NCI-H2029 (cell line): ENCODE data around the gene FCRLB.
A peak's percentile ranks its signal among the peaks of the same experiment; 100 is the strongest.
"Not testable (repeated sequence)": the region's sequence is repeated elsewhere in the genome, so short reads cannot be mapped to it uniquely, and the experiment has no call there.

ENCODE experiments used
- DNase-seq: peaks from one replicate; lab custom pipeline; 2025; lab: John Stamatoyannopoulos, UW

The FCRLB gene

GRCh38 chr1:161740921-161741320 lies 19.6 kb downstream of the FCRLB start:
- no peak for DNase-seq

DNA sequence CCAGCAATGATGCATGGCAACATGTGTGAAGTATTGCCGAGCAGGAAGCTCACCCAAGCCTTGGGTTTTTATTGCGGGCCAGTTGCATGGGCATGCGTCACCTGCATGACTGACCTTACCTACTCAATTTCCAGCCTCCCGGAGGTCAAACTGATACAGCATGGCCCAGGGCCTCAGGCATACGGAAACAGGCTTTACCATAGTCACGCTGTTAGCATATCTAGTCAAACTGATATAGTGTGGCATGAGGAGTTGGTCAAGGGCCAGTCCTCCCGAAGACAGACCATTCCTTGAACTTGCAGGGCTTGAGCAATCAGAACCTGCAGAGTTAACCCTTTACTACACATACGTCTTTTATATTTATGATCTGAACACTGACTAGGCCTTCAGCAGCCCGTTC lies 21.9 kb downstream of the FCRLB start:
- no peak for DNase-seq

DNA sequence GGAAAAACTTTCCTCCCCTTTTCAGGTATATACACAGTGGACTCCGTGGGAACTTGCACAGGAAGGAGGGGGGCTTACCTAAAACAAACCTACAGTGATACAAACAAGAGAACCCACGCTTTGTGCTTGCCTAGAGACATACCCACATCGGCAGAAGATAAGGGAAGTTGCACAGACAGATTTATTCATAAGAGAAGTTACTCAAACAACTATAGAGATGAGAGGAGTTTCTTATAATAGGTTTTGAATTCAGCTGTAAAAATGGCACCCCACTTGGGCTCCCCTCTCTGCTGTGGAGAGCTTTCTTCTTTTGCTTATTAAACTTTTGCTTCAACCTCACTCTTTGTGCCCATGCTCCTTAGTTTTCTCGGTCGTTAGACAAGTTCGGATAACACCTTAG lies 26.5 kb downstream of the FCRLB start:
- DNase-seq = no peak

- peak; percentile 96 for DNase-seq
Observed at GRCh38 chr1:161749509-161750407, 28.4 kb downstream of the FCRLB start, which contains the start of gene DUSP12. Gene DUSP12 (plus strand): TSS chr1:161749786. CDS start chr1:161749802, 16 bp downstream.

GRCh38 chr1:161763522-161764098 lies 42.3 kb downstream of the FCRLB start:
- DNase-seq = no peak

DNA sequence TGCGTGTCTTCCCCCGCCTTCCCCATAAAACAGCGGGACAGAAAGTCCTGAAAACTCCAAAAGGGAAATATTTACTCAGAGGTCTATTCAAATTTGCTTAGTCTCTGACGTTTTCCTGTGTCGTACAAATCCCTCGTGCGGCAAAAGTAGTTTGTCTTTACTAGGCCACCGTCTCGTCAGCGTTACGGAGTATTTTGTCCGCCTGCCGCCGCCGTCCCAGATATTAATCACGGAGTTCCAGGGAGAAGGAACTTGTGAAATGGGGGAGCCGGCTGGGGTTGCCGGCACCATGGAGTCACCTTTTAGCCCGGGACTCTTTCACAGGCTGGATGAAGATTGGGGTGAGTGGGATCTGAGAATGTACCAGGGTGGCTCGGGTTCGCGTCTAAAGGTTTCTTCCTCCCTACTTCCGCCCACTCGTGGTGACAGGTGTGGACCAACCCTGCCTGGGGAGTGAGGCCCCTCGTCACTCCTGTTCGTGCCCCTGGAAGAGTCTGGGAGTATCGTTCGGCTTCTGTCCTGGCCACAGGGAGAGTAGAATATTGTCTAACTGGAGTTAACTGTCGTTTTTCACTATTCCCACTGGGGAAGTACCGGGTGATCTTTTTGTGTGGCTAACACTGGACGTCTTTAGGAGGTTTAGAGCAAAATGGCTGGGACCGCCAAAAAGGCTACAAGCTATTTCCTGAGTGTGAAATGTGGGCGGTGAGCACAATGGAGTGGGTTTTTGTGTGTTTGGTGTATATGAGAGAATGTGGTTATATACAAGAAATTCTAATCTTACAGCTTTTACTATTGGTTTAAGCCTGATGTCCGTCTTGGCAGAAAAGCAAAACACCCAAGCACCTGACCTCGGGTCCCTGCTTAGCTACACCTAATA lies 45.0 kb downstream of the FCRLB start, which contains the start of gene ATF6:
TSS of gene ATF6 (plus strand) at position 219 of the 880 bp plus-strand sequence. CDS start at position 260, 41 bp downstream.
- DNase-seq = peak; percentile 82

DNA sequence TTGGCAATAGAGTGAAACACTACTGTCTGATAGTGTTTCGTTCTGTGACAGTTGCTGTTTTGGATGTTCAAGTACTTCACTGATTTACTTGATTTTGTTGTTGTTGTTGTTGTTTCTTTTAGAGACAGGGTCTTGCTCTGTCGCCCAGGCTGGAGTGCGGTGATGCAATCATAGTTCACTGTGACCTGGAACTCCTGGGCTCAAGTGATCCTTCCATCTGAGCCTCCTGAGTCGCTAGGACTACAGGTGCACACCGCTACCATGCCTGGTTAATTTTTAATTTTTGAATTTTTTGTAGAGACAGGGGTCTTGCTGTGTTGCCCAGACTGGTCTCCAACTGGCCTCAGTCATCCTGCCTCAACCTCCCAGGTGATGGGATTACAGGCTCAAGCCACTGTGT lies 47.1 kb downstream of the FCRLB start:
- DNase-seq = no peak

DNA sequence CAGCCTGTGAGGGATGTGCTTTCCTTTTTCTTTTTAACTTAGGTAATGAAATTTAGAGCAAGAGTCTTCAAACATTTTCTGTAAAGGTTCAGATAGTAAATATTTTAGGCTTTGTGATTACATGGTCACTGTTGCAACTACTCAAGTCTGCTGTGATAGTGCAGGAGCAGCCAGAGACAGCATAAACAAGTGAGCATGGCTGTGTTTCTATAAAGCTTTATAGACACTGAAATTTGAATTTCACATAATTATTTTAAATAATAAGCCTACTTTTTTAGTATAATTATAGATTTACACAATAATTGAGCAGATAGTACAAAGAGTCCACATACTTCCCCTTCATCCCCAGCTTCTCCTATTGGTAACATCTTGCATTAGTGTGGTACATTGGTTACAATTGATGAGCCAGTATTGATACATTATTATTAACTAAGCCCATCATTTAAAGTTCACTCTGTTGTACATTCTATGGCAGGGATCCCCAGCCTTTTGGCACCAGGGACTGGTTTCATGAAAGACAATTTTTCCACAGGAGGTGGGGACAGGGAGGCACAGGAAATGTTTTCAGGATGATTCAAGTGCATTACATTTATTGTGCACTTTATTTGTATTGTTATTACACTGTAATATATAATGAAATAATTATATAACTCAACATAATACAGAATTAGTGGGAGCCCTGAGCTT lies 47.8 kb downstream of the FCRLB start:
- DNase-seq = no peak

DNA sequence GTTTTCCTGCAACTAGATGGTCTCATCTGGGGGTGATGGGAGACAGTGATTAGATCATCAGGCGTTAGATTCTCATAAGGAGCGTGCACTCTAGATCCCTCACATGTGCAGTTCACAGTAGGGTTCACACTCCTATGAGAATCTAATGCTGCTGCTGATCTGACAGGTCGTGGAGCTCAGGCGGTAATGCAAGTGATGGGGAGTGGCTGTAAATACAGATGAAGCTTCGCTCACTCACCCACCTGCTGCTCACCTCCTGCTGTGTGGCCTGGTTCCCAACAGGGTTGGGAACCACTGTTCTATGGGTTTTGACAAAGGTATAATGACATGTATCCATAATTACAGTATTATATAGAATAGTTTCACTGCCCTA lies 48.3 kb downstream of the FCRLB start:
- not testable (repeated sequence) for DNase-seq

GRCh38 chr1:161770250-161770649 lies 48.9 kb downstream of the FCRLB start:
- DNase-seq = no peak

DNA sequence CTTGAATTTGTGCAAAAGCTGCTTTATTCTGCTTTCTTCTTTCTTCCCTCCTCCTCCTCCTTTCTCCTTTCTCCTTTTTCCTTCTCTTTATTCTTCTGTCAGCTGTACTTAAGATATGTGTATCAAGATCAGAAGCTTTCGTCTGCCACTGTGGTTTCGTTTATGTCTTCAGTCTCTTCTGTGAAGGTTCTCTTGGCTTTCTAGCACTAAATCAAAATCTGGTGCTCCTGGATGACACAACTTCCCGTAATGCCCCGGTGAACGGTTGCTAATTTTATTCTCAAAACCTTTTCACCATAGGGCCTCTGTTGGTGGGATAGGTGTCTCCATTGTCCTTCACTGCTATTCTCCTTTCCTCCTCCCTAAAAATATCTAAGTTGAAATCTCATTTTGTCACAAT lies 49.8 kb downstream of the FCRLB start:
- DNase-seq = no peak

DNA sequence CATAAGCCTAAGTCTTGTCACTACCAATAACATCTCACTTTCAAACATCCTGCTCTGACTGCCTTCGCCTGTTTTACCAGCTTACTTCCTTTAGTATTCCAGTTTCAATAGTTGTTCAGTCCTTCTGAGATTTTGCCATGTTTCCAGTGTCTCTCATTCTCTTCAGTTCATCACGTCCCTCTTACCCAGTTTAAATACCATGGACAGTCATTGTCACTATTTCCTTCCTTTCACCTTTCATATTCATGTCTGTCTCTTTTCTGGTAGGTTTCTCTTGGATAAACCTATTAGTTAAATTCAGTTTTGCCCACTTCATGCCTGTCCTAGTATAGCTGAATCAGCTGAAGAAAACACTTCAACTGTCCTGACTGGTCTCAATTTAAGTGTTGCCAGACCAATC lies 50.6 kb downstream of the FCRLB start:
- DNase-seq = no peak

- no peak for DNase-seq
Observed at GRCh38 chr1:161772397-161772796, 51.1 kb downstream of the FCRLB start.

GRCh38 chr1:161773791-161774190 lies 52.4 kb downstream of the FCRLB start:
- DNase-seq = no peak

DNA sequence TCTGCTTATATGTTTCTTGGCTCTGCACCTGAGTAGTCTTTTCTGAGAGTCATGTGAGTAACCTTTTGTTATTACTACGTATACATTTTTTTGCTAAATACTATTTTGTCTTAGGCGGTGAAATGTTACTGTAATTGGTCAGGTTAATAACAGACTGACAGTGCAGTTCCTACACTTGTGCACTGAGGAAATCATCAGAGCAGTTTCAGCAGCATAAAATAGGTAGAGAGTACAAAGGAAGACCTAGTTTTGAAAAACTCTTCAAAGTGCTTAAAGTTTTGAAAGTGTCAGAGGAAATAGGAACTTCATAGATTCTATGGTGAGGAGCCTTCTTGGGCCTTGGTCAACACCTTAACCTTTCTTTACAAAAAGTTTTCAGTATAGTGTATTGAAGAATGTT lies 55.9 kb downstream of the FCRLB start:
- no peak for DNase-seq
